Right lobe of liver (tissue), 6 donors: ENCODE results near the gene GSTCD. TPM values are rescaled to one million over a fixed set of nuclear protein-coding genes. Genes with fewer than 3 reads are reported as not detected.

Source experiments
- ATAC-seq, 4 donors: fragments of 200-7000 bp; cut with Tn5 transposase; one replicate each; pipeline ENCODE4 v1.9.1; 2020; ENCODE audit warnings: mild to moderate bottlenecking in 4 of 4, moderate library complexity in 4 of 4
- DNase-seq, 3 donors: peaks; one replicate each; pipeline ENCODE4 v3.0.0-alpha.2; 2020
- H3K27ac ChIP-seq, 3 donors: fragments of 200-600 bp; one replicate each; pipeline ENCODE4 v1.8.0; 2022
- H3K27me3 ChIP-seq, 2 donors: fragments of 200-600 bp; one replicate each; pipeline ENCODE4 v1.8.0; 2022
- H3K36me3 ChIP-seq, 4 donors: fragments of 200-600 bp; sonication (generic) in 1 of 4; one replicate each; pipeline versions ENCODE4 v1.5.1 to v1.8.0; 2017 to 2022; ENCODE audit warnings: control low read depth in 1 of 4
- H3K4me1 ChIP-seq, 4 donors: fragments of 200-600 bp; sonication (generic) in 1 of 4; one replicate each; pipeline versions ENCODE4 v1.5.1 to v1.8.0; 2017 to 2022; ENCODE audit warnings: control low read depth in 1 of 4
- H3K4me3 ChIP-seq, 3 donors: fragments of 200-600 bp; one replicate each; pipeline ENCODE4 v1.8.0; 2022
- H3K9me3 ChIP-seq, 4 donors: fragments of 200-600 bp; sonication (generic) in 1 of 4; one replicate each; pipeline versions ENCODE4 v1.5.1 to v1.8.0; 2017 to 2022; ENCODE audit warnings: control low read depth in 1 of 4
- POLR2A ChIP-seq: fragments of 450-650 bp; IDR thresholded peaks from one replicate; pipeline ENCODE4 v1.6.1; 2017; ENCODE audit warnings: antibody characterized with exemption, mild to moderate bottlenecking
- WGBS: methylation state at CpG from one replicate; pipeline ENCODE4 v1.1.6; 2018; ENCODE audit warnings: low coverage, low lambda C conversion rate; ENCODE audit not compliant: insufficient coverage; ENCODE audit errors: missing lambda C conversion rate; 5-methylcytosine and 5-hydroxymethylcytosine counted together
- intact Hi-C, 2 donors: fragments of 100-400 bp; cut with DNase I; formaldehyde crosslinking; loops; one replicate each; pipeline versions ENCODE4 v1.11.2 to v1.14.1; 2022
- total RNA-seq, 6 experiments: library from RNA; depleted of rRNA in 2 of 6; stranded (reverse); fragments of >200 nt in 2 of 6; fragmentation: NEBNext Ultra II Directional in 3 of 6; extraction: Animal tissue kit (Norgen Biotek cat#: 25700) in 3 of 6; gene quantifications; one replicate each; pipeline versions ENCODE4 v1.1.0 to v1.2.4, GENCODE V29; 2016 to 2023
- TF ChIP-seq, protein P1 (sequence below), 4 donors: fragments of 200-600 bp in 3 of 4; fragments of 450-650 bp in 1 of 4; IDR thresholded peaks; one replicate each; pipeline versions ENCODE4 v1.5.1 to v1.8.0; 2016 to 2022; ENCODE audit warnings: antibody characterized with exemption in 4 of 4, mild to moderate bottlenecking in 2 of 4
- donor health status: DM: no; HTN: yes; CAD: no.
- donor health status: DM: no; HTN: no; CAD: no.
- donor health status: DM: no; HTN: no; CAD: no.
- donor health status: DM: no; HTN: yes; CAD: no.
- donor health status: DM: no; HTN: yes; CAD: no.

GSTCD gene
- total RNA-seq, 6 experiments from 2014 or later: 2.6 to 11.0 (median 3.6) TPM

DNA sequence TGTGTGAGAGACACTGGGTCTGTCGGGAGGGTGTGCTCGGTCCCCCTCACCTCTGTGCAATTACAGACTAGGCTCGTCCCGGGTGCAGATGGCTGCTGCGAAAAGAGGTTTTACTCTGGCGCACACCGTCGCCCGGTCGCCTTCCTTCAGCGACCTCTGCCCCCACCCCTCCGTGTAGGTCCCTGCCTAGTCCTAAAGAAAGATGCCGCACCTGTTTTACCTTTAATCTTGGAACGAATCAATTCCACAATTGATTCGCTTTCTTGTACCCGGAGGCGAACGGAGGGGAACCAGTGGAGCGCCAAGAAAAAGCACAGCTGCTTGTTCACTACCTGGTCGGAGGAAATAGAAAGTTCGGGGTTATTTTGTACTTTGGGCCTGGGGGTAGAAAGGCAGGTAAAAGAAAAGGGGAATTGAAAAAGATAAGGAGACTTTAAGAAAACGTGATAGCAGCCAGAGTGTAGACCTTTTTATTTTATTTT is 187.9 kb downstream of the GSTCD start:
- no peaks in the 10 kb centered on the region for H3K36me3 ChIP-seq
- DNase-seq (no peak), ATAC-seq (no peak)
- no peaks in the 10 kb centered on the region for H3K4me1 ChIP-seq
- no peak overlapping the region for H3K27ac ChIP-seq
- peaks cover 0 to 15% of the 10 kb centered on the region in 2 donors for H3K27me3 ChIP-seq
- intact Hi-C loops: no loop called here
- no peak for TF ChIP-seq POLR2A
- TF ChIP-seq, protein P1, sequence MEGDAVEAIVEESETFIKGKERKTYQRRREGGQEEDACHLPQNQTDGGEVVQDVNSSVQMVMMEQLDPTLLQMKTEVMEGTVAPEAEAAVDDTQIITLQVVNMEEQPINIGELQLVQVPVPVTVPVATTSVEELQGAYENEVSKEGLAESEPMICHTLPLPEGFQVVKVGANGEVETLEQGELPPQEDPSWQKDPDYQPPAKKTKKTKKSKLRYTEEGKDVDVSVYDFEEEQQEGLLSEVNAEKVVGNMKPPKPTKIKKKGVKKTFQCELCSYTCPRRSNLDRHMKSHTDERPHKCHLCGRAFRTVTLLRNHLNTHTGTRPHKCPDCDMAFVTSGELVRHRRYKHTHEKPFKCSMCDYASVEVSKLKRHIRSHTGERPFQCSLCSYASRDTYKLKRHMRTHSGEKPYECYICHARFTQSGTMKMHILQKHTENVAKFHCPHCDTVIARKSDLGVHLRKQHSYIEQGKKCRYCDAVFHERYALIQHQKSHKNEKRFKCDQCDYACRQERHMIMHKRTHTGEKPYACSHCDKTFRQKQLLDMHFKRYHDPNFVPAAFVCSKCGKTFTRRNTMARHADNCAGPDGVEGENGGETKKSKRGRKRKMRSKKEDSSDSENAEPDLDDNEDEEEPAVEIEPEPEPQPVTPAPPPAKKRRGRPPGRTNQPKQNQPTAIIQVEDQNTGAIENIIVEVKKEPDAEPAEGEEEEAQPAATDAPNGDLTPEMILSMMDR (IDR thresholded peaks at IDR 0.05): no peak
- no peaks in the 10 kb centered on the region for H3K9me3 ChIP-seq
- peak overlapping the region in 1 of 3 donors; percentile 37 for H3K4me3 ChIP-seq
- WGBS: 6% methylated on average over 16 of the region's 22 CpGs

Other genes with a start within 250 kb of the GSTCD start
- 10 to 100 TPM; 45.9 to 78.3 (median 65.1) TPM for gene PPA2, start 234.7 kb upstream of the GSTCD start, total RNA-seq
- under 1 TPM; 0.06 to 0.55 (median 0.15) TPM for gene ARHGEF38, start 156.2 kb upstream of the GSTCD start, total RNA-seq
- gene INTS12, start 95 bp upstream of the GSTCD start, total RNA-seq: 10 to 100 TPM in 5 of 6 experiments, 1 to 10 TPM in 1; 9.3 to 19.0 (median 12.5) TPM
- 1 to 10 TPM in 4 of 6 experiments, under 1 TPM in 2; 0.71 to 1.7 (median 1.1) TPM for gene NPNT, start 186.7 kb downstream of the GSTCD start, total RNA-seq